ENCODE measurements around the gene CPVL. TPM values are rescaled to one million over a fixed set of nuclear protein-coding genes. Genes with fewer than 3 reads are reported as not detected.

The CPVL gene
- total RNA-seq, 1 donor from 2014 or later: 30.2 TPM

GRCh38 chr7:29022291-29022988, 123.9 kb downstream of the CPVL start:
- Mint-ChIP-seq H3K9me3 (peaks cover 12% of the 10 kb centered on the region), H3K36me3 (peaks cover 34% of the 10 kb centered on the region), H3K27ac (no peak overlapping the region), H3K27me3 (no peaks in the 10 kb centered on the region), H3K4me1 (ENCODE audit: unreplicated experiment) (peaks cover 4% of the 10 kb centered on the region), H3K4me3 (no peak overlapping the region)
- TF ChIP-seq CTCF (conservative IDR thresholded peaks at IDR 0.05): no peak
- no peak for DNase-seq (ENCODE audit: extremely low spot score, unreplicated experiment)

GRCh38 chr7:29019896-29020295, 126.4 kb downstream of the CPVL start:
- Mint-ChIP-seq H3K4me3 (no peak overlapping the region), H3K4me1 (ENCODE audit: unreplicated experiment) (peaks cover 4% of the 10 kb centered on the region), H3K9me3 (peaks cover 6% of the 10 kb centered on the region), H3K27me3 (no peaks in the 10 kb centered on the region), H3K36me3 (peaks cover 29% of the 10 kb centered on the region), H3K27ac (no peak overlapping the region)
- TF ChIP-seq CTCF (conservative IDR thresholded peaks at IDR 0.05): no peak
- DNase-seq (ENCODE audit: extremely low spot score, unreplicated experiment): no peak

GRCh38 chr7:29019387-29019786, 127.0 kb downstream of the CPVL start:
- no peak overlapping the region for H3K27ac Mint-ChIP-seq
- H3K36me3 Mint-ChIP-seq: peaks cover 24% of the 10 kb centered on the region
- H3K4me3 Mint-ChIP-seq: no peak overlapping the region
- H3K4me1 Mint-ChIP-seq (ENCODE audit: unreplicated experiment): peaks cover 4% of the 10 kb centered on the region
- peaks cover 6% of the 10 kb centered on the region for H3K9me3 Mint-ChIP-seq
- TF ChIP-seq CTCF (conservative IDR thresholded peaks at IDR 0.05): no peak
- no peaks in the 10 kb centered on the region for H3K27me3 Mint-ChIP-seq
- no peak for DNase-seq (ENCODE audit: extremely low spot score, unreplicated experiment)

- TF ChIP-seq CTCF (conservative IDR thresholded peaks at IDR 0.05): no peak
- Mint-ChIP-seq H3K27ac (no peak overlapping the region), H3K27me3 (no peaks in the 10 kb centered on the region), H3K9me3 (no peaks in the 10 kb centered on the region), H3K36me3 (peaks cover 18% of the 10 kb centered on the region), H3K4me3 (no peak overlapping the region), H3K4me1 (ENCODE audit: unreplicated experiment) (peaks cover 12% of the 10 kb centered on the region)
- DNase-seq (ENCODE audit: extremely low spot score, unreplicated experiment): no peak
These were observed 128.6 kb downstream of the CPVL start for GRCh38 chr7:29017713-29018112.

- peaks cover 12% of the 10 kb centered on the region for H3K4me1 Mint-ChIP-seq (ENCODE audit: unreplicated experiment)
- no peak for TF ChIP-seq CTCF (conservative IDR thresholded peaks at IDR 0.05)
- DNase-seq (ENCODE audit: extremely low spot score, unreplicated experiment): no peak
- no peak overlapping the region for H3K4me3 Mint-ChIP-seq
- no peaks in the 10 kb centered on the region for H3K27me3 Mint-ChIP-seq
- H3K36me3 Mint-ChIP-seq: peaks cover 8% of the 10 kb centered on the region
- no peaks in the 10 kb centered on the region for H3K9me3 Mint-ChIP-seq
- no peak overlapping the region for H3K27ac Mint-ChIP-seq
These were observed 131.6 kb downstream of the CPVL start for GRCh38 chr7:29014725-29015124.
